Trophoblast cell (in vitro differentiated cells and primary cell): ENCODE data around the gene MITF.
A peak's percentile ranks its signal among the peaks of the same experiment; 100 is the strongest.

ENCODE experiments used
- DNase-seq, 2 donors: peaks; one replicate each; pipeline ENCODE4 v3.0.0-alpha.2; 2016
- H2AFZ ChIP-seq: 2 replicates; pipeline ENCODE4 v1.6.1; 2013; ENCODE audit warnings: low read length, moderate library complexity, mild to moderate bottlenecking; ENCODE audit not compliant: insufficient read depth, poor library complexity
- H2AK5ac ChIP-seq: 2 replicates; pipeline ENCODE4 v1.6.1; 2013; ENCODE audit warnings: mild to moderate bottlenecking, low read length
- H2BK120ac ChIP-seq: 2 replicates; pipeline ENCODE4 v1.6.1; 2013; ENCODE audit warnings: low read length, mild to moderate bottlenecking, moderate library complexity; ENCODE audit not compliant: insufficient read depth, poor library complexity
- H2BK12ac ChIP-seq: 2 replicates; pipeline ENCODE4 v1.6.1; 2013; ENCODE audit warnings: mild to moderate bottlenecking, low read length, moderate library complexity
- H2BK5ac ChIP-seq: 2 replicates; pipeline ENCODE4 v1.6.1; 2013; ENCODE audit warnings: low read length, low read depth, moderate library complexity, mild to moderate bottlenecking; ENCODE audit not compliant: poor library complexity
- H3K14ac ChIP-seq: 2 replicates; pipeline ENCODE4 v1.6.1; 2013; ENCODE audit warnings: mild to moderate bottlenecking, low read length
- H3K18ac ChIP-seq: 2 replicates; pipeline ENCODE4 v1.6.1; 2013; ENCODE audit warnings: mild to moderate bottlenecking, low read length
- H3K23ac ChIP-seq: 2 replicates; pipeline ENCODE4 v1.6.1; 2013; ENCODE audit warnings: low read length
- H3K27ac ChIP-seq: 2 replicates; pipeline ENCODE4 v1.5.1; 2013; ENCODE audit warnings: low read depth, mild to moderate bottlenecking, inconsistent platforms, low read length, moderate library complexity
- H3K27me3 ChIP-seq: 2 replicates; pipeline ENCODE4 v1.6.1; 2013; ENCODE audit warnings: inconsistent platforms, mild to moderate bottlenecking, low read length, moderate library complexity; ENCODE audit not compliant: insufficient read depth
- H3K36me3 ChIP-seq, 2 experiments: 1 replicate in 1 of 2; 2 replicates in 1 of 2; pipeline ENCODE4 v1.6.1; 2013; ENCODE audit warnings: low read length in 2 of 2, mild to moderate bottlenecking in 2 of 2, moderate library complexity in 1 of 2; ENCODE audit not compliant: insufficient read depth in 2 of 2, control insufficient read depth in 1 of 2
- H3K4ac ChIP-seq: 2 replicates; pipeline ENCODE4 v1.6.1; 2013; ENCODE audit warnings: low read depth, mild to moderate bottlenecking, low read length, moderate library complexity
- H3K4me1 ChIP-seq, 2 experiments: 1 replicate in 1 of 2; 2 replicates in 1 of 2; pipeline ENCODE4 v1.6.1; 2013; ENCODE audit warnings: low read length in 2 of 2, mild to moderate bottlenecking in 2 of 2, moderate library complexity in 1 of 2; ENCODE audit not compliant: insufficient read depth in 2 of 2, control insufficient read depth in 1 of 2
- H3K4me2 ChIP-seq: 2 replicates; pipeline ENCODE4 v1.6.1; 2013; ENCODE audit warnings: inconsistent platforms, mild to moderate bottlenecking, low read length, moderate library complexity
- H3K4me3 ChIP-seq: 2 replicates; pipeline ENCODE4 v1.5.1; 2013; ENCODE audit warnings: mild to moderate bottlenecking, low read depth, low read length, inconsistent platforms
- H3K79me1 ChIP-seq: one replicate; pipeline ENCODE4 v1.6.1; 2013; ENCODE audit warnings: low read length
- H3K79me2 ChIP-seq: 2 replicates; pipeline ENCODE4 v1.6.1; 2013; ENCODE audit warnings: low read length, mild to moderate bottlenecking; ENCODE audit not compliant: control insufficient read depth, insufficient read depth, poor library complexity
- H3K9ac ChIP-seq: 2 replicates; pipeline ENCODE4 v1.6.1; 2013; ENCODE audit warnings: mild to moderate bottlenecking, low read length
- H3K9me3 ChIP-seq: 2 replicates; pipeline ENCODE4 v1.6.1; 2013; ENCODE audit warnings: low read depth, mild to moderate bottlenecking, control low read depth, inconsistent platforms, low read length; ENCODE audit not compliant: insufficient read depth
- H4K12ac ChIP-seq: 2 replicates; pipeline ENCODE4 v1.6.1; 2013; ENCODE audit warnings: low read depth, mild to moderate bottlenecking, low read length, moderate library complexity
- H4K8ac ChIP-seq: 2 replicates; pipeline ENCODE4 v1.6.1; 2013; ENCODE audit warnings: low read depth, mild to moderate bottlenecking, low read length, moderate library complexity
- H4K91ac ChIP-seq: one replicate; pipeline ENCODE4 v1.6.1; 2013; ENCODE audit warnings: low read depth, mild to moderate bottlenecking, low read length, moderate library complexity
- WGBS: extraction: QIAGEN DNeasy Blood & Tissue Kit; methylation state at CpG from one replicate; pipeline ENCODE4 v1.1.7; 2013; ENCODE audit warnings: missing lambda C conversion rate; ENCODE audit not compliant: insufficient read length, insufficient coverage; ENCODE audit errors: extremely low coverage; 5-methylcytosine and 5-hydroxymethylcytosine counted together

MITF gene

DNA sequence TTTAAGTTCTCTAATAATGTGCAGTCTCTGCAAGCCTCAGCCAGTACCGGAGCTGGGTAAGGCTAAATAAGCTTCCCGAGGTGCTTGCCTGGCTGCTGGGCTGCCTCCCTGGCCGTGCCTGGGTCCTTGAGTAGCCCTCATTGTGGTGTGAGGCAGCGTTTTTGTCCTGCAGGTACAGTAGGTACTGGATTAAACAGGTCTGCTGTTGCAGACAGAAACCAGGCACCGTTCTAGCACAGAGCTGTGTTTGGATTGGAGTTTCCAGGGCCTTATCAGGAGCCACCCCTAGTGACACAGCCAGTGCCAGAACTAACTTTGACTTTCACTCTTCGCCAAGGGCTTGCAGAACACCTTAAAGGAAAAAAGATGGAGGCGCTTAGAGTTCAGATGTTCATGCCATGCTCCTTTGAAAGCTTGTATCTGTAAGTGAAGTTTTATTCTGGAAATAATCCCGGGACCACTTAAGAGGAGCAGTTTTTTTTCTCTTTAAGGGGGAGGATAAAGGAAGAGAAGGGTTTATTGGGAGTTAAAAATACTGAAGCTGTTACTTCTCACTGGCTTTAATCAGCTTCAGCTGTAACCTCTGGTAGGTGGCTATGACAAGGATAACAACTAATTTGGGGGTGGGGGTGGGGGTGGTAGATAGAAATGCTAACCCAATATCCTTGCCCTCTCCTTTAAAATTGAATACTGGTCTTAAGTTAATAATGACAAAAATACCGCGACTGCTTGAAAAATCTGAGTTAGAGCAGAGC, 126.8 kb downstream of the MITF start:
- no peak overlapping the region for H3K9ac ChIP-seq
- H3K79me2 ChIP-seq = no peaks in the 10 kb centered on the region
- no peaks in the 10 kb centered on the region for H3K27me3 ChIP-seq
- H2BK120ac ChIP-seq = no peak overlapping the region
- H3K79me1 ChIP-seq = no peaks in the 10 kb centered on the region
- H3K4me2 ChIP-seq = no peak overlapping the region
- H3K4ac ChIP-seq = no peak overlapping the region
- no CpG with 5 or more reads among the region's 10 CpGs for WGBS
- peak overlapping the region; percentile 29 for H4K8ac ChIP-seq
- peak overlapping the region; percentile 25 for H2AFZ ChIP-seq
- DNase-seq = no peak
- no peak overlapping the region for H3K14ac ChIP-seq
- no peak overlapping the region for H2BK5ac ChIP-seq
- H3K23ac ChIP-seq = no peak overlapping the region
- no peaks in the 10 kb centered on the region for H3K36me3 ChIP-seq
- no peak overlapping the region for H2BK12ac ChIP-seq
- no peak overlapping the region for H4K12ac ChIP-seq
- H3K27ac ChIP-seq = no peak overlapping the region
- H3K18ac ChIP-seq = peak overlapping the region; percentile 46
- H3K4me3 ChIP-seq = no peak overlapping the region
- H3K9me3 ChIP-seq = no peaks in the 10 kb centered on the region
- no peak overlapping the region for H4K91ac ChIP-seq
- H3K4me1 ChIP-seq = peaks cover 0 to 4% of the 10 kb centered on the region in 2 experiments
- H2AK5ac ChIP-seq = no peak overlapping the region

GRCh38 chr3:69866988-69867720, 127.9 kb downstream of the MITF start:
- Histone ChIP-seq H4K8ac (no peak overlapping the region), H3K4ac (no peak overlapping the region), H2BK5ac (no peak overlapping the region), H3K36me3 (no peaks in the 10 kb centered on the region), H2BK120ac (no peak overlapping the region), H2BK12ac (no peak overlapping the region), H3K18ac (no peak overlapping the region), H3K4me1 (peaks cover 0 to 4% of the 10 kb centered on the region in 2 experiments), H4K91ac (no peak overlapping the region), H3K27ac (no peak overlapping the region), H3K4me2 (no peak overlapping the region), H3K9me3 (no peaks in the 10 kb centered on the region), H3K27me3 (no peaks in the 10 kb centered on the region), H2AK5ac (no peak overlapping the region), H2AFZ (no peak overlapping the region), H3K4me3 (no peak overlapping the region), H3K14ac (no peak overlapping the region), H4K12ac (no peak overlapping the region), H3K9ac (no peak overlapping the region), H3K23ac (no peak overlapping the region), H3K79me1 (no peaks in the 10 kb centered on the region), H3K79me2 (no peaks in the 10 kb centered on the region)
- DNase-seq = peak in 1 of 2 donors; percentile 61
- WGBS = no CpG with 5 or more reads among the region's 2 CpGs

DNA sequence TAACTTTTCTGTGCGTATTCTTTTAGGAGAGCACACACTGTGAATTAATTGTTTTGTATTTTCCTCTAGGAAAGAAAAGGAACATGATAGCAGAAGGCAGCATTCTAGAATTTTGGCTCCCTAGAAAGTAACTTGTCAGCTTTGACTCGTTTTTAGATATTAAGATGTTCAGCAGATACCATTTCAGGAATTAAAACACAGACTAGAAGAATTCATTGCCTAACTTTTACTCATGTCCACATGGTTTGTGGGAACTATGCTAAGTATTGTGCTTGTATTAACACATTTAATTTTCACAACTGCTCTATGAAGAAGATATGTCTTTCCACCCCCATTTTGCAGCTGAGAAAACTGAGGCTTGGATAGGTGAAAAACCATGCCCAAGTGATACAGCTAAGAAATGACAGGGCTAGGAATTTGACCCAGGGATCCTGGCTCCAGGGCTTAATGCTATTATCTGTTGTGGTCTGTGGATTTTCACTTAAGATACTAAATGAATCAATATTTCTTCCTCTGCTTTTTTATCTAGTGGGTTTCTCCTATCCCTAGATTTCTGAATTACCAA, 128.8 kb downstream of the MITF start:
- peaks cover 0 to 4% of the 10 kb centered on the region in 2 experiments for H3K4me1 ChIP-seq
- WGBS = no CpG with 5 or more reads among the region's 2 CpGs

DNA sequence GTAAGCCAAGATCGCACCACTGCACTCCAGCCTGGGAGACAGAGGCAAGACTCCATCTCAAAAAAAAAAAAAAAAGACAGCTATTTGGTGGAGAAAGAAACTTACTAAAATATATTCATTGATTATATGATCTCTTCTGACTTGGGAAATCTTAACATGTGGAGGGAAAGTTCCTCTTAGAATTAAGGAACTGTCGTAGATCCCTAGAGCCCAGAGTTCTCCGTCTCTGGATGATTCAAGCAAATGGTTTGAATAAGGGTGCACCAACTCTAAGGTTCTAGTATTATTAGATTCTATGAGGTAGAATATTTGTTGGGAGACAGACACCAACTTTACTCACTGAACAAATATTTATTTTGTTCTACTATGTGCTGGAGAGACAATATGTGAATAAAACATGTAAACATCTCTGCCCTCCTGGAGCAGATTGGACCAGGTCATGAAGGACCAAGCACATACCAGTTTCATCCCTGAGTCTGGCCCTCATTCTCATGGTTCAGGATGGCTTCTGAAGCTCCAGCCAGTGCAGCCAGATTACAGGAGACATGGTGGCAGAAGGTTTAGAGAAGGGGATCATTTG, 129.7 kb downstream of the MITF start:
- Histone ChIP-seq H3K36me3 (no peaks in the 10 kb centered on the region), H3K79me2 (no peaks in the 10 kb centered on the region), H3K4me1 (peaks cover 0 to 4% of the 10 kb centered on the region in 2 experiments), H2BK5ac (no peak overlapping the region), H3K18ac (no peak overlapping the region), H2BK120ac (no peak overlapping the region), H4K8ac (no peak overlapping the region), H2AFZ (no peak overlapping the region), H2BK12ac (no peak overlapping the region), H3K9ac (no peak overlapping the region), H4K12ac (no peak overlapping the region), H3K79me1 (no peaks in the 10 kb centered on the region), H3K27me3 (no peaks in the 10 kb centered on the region), H2AK5ac (no peak overlapping the region), H3K4me2 (no peak overlapping the region), H3K4ac (no peak overlapping the region), H3K23ac (no peak overlapping the region), H3K9me3 (no peaks in the 10 kb centered on the region), H3K14ac (no peak overlapping the region), H3K27ac (no peak overlapping the region), H4K91ac (no peak overlapping the region), H3K4me3 (no peak overlapping the region)
- no CpG with 5 or more reads among the region's 3 CpGs for WGBS
- DNase-seq = no peak

More for the DNA sequence above, 128.8 kb downstream of the MITF start:
- no peak overlapping the region for H3K27ac ChIP-seq
- no peak overlapping the region for H3K23ac ChIP-seq
- H2BK12ac ChIP-seq = no peak overlapping the region
- H3K4ac ChIP-seq = no peak overlapping the region
- no peak overlapping the region for H4K8ac ChIP-seq
- no peak overlapping the region for H3K9ac ChIP-seq
- no peak overlapping the region for H4K91ac ChIP-seq
- no peaks in the 10 kb centered on the region for H3K9me3 ChIP-seq
- no peak overlapping the region for H2BK120ac ChIP-seq
- H4K12ac ChIP-seq = no peak overlapping the region
- H3K14ac ChIP-seq = no peak overlapping the region
- no peak overlapping the region for H2AK5ac ChIP-seq
- no peaks in the 10 kb centered on the region for H3K79me1 ChIP-seq
- DNase-seq = peak in 1 of 2 donors; percentile 64
- no peaks in the 10 kb centered on the region for H3K36me3 ChIP-seq
- no peak overlapping the region for H2BK5ac ChIP-seq
- no peak overlapping the region for H3K4me2 ChIP-seq
- no peaks in the 10 kb centered on the region for H3K79me2 ChIP-seq
- no peaks in the 10 kb centered on the region for H3K27me3 ChIP-seq
- H2AFZ ChIP-seq = no peak overlapping the region
- H3K4me3 ChIP-seq = no peak overlapping the region
- H3K18ac ChIP-seq = no peak overlapping the region
